HCT116 (cell line): Measurements from ENCODE around the gene GTPBP10. TPM values are rescaled to one million over a fixed set of nuclear protein-coding genes. Genes with fewer than 3 reads are reported as not detected.

Source experiments
- ATAC-seq: fragments of 200-7000 bp; cut with Tn5 transposase; 2 replicates; pipeline ENCODE4 v1.9.1; 2020; ENCODE audit warnings: mild to moderate bottlenecking, moderate library complexity
- BruUV-seq: library from RNA; stranded (reverse); fragments of 400-500 nt; replicated peaks from 2 replicates; lab custom pipeline; 2021; lab: Mats Ljungman, UMichigan
- CTCF ChIA-PET: fragments of 300-600 bp; sonication (Branson Sonifier 250); formaldehyde crosslinking; loops from one replicate; lab custom pipeline; 2021; ENCODE audit warnings: antibody characterized with exemption; lab: Charles Lee
- POLR2A ChIA-PET: fragments of 300-600, 350-600 bp; sonication (Branson Sonifier 250); formaldehyde crosslinking; loops from one replicate; lab custom pipeline; 2021; ENCODE audit warnings: antibody characterized with exemption; lab: Charles Lee
- RAD21 ChIA-PET, 2 experiments: fragments of 300-600 bp; sonication (Branson Sonifier 250); formaldehyde crosslinking; loops; one replicate each; lab custom pipeline; 2023; ENCODE audit warnings: low total read pairs in 2 of 2; ENCODE audit not compliant: uncharacterized antibody in 2 of 2, unreplicated experiment in 2 of 2, low non-redundant PET in 1 of 2; lab: Charles Lee
- DNase-seq: peaks from one replicate; pipeline ENCODE4 v3.0.0-alpha.2; 2010; ENCODE audit warnings: low read depth, low spot score
- H2AFZ ChIP-seq: fragments of 200-600 bp; shearing (Covaris generic), sonication (generic); 2 replicates; pipeline ENCODE4 v1.6.1; 2017; ENCODE audit warnings: low read depth, mixed run types, mixed read lengths, antibody characterized with exemption, low read length; ENCODE audit not compliant: poor library complexity, severe bottlenecking
- H3K27ac ChIP-seq: 2 replicates; pipeline ENCODE4 v1.5.1; 2012; ENCODE audit warnings: low read depth, low read length
- H3K27me3 ChIP-seq: fragments of 200-600 bp; sonication (generic); 2 replicates; pipeline ENCODE4 v1.6.1; 2016; ENCODE audit warnings: mixed run types, low read length, mixed read lengths; ENCODE audit not compliant: insufficient read depth
- H3K36me3 ChIP-seq, 2 experiments: fragments of 200-500 bp in 1 of 2; fragments of 200-600 bp in 1 of 2; sonication (Bioruptor generic) in 1 of 2; sonication (generic) in 1 of 2; 2 replicates each; pipeline versions ENCODE4 v1.5.1 to v1.6.1; 2014 to 2016; ENCODE audit warnings: low read length in 2 of 2, inconsistent platforms in 1 of 2, mixed read lengths in 1 of 2, mixed run types in 1 of 2; ENCODE audit not compliant: insufficient read depth in 2 of 2, control insufficient read depth in 1 of 2
- H3K4me1 ChIP-seq, 2 experiments: fragments of 200-600 bp in 1 of 2; sonication (generic) in 1 of 2; 2 replicates each; pipeline versions ENCODE4 v1.5.1 to v1.6.1; 2012 to 2017; ENCODE audit warnings: low read length in 2 of 2, inconsistent platforms in 1 of 2, mild to moderate bottlenecking in 1 of 2, mixed read lengths in 1 of 2, mixed run types in 1 of 2, moderate library complexity in 1 of 2; ENCODE audit not compliant: insufficient read depth in 2 of 2, control insufficient read depth in 1 of 2
- H3K4me2 ChIP-seq: fragments of 200-600 bp; sonication (generic); 2 replicates; pipeline ENCODE4 v1.6.1; 2017; ENCODE audit warnings: mixed run types, low read length, mixed read lengths
- H3K4me3 ChIP-seq, 2 experiments: fragments of 200-600 bp in 1 of 2; sonication (generic) in 1 of 2; replicated peaks in 1 of 2; 2 replicates each; pipeline ENCODE4 v1.5.1; 2011 to 2016; ENCODE audit warnings: low read length in 2 of 2, control low read depth in 1 of 2, low read depth in 1 of 2, mild to moderate bottlenecking in 1 of 2, mixed read lengths in 1 of 2, mixed run types in 1 of 2
- H3K79me2 ChIP-seq: fragments of 200-600 bp; sonication (generic); 2 replicates; pipeline ENCODE4 v1.6.1; 2017; ENCODE audit warnings: mild to moderate bottlenecking, mixed run types, low read length, moderate library complexity, mixed read lengths; ENCODE audit not compliant: insufficient read depth
- H3K9ac ChIP-seq: fragments of 200-600 bp; sonication (generic); 2 replicates; pipeline ENCODE4 v1.6.1; 2016; ENCODE audit warnings: low read length, mixed read lengths
- H3K9me2 ChIP-seq: fragments of 200-600 bp; sonication (generic), shearing (Covaris generic); 2 replicates; pipeline ENCODE4 v1.6.1; 2017; ENCODE audit warnings: mixed run types, mild to moderate bottlenecking, moderate library complexity; ENCODE audit not compliant: insufficient read depth
- H3K9me3 ChIP-seq, 2 experiments: fragments of 200-500 bp in 1 of 2; fragments of 200-600 bp in 1 of 2; sonication (Bioruptor generic) in 1 of 2; sonication (generic) in 1 of 2; 2 replicates each; pipeline ENCODE4 v1.6.1; 2014 to 2017; ENCODE audit warnings: low read length in 2 of 2, mixed read lengths in 2 of 2, inconsistent platforms in 1 of 2, low read depth in 1 of 2, mild to moderate bottlenecking in 1 of 2, mixed run types in 1 of 2, moderate library complexity in 1 of 2; ENCODE audit not compliant: control insufficient read depth in 1 of 2, insufficient read depth in 1 of 2
- H4K20me1 ChIP-seq: fragments of 200-600 bp; sonication (generic), shearing (Covaris generic); 2 replicates; pipeline ENCODE4 v1.6.1; 2017; ENCODE audit warnings: mixed run types, mild to moderate bottlenecking, moderate library complexity; ENCODE audit not compliant: insufficient read depth
- CBX3 ChIP-seq: IDR thresholded peaks from 2 replicates; pipeline ENCODE4 v1.6.1; 2012; ENCODE audit warnings: low read depth
- CTCF ChIP-seq, 3 experiments: fragments of 200-600 bp in 1 of 3; sonication (generic) in 1 of 3; IDR thresholded peaks in 2 of 3; conservative IDR thresholded peaks in 1 of 3; 2 replicates each; pipeline ENCODE4 v1.5.1; 2012 to 2017; ENCODE audit warnings: low read depth in 2 of 3, low read length in 2 of 3, antibody characterized with exemption in 1 of 3, borderline replicate concordance in 1 of 3, control low read depth in 1 of 3, mild to moderate bottlenecking in 1 of 3, mixed read lengths in 1 of 3, mixed run types in 1 of 3, moderate library complexity in 1 of 3; ENCODE audit not compliant: insufficient read depth in 1 of 3
- EZH2 ChIP-seq: fragments of 200-600 bp; sonication (generic); IDR thresholded peaks from 2 replicates; pipeline ENCODE4 v1.6.1; 2017; ENCODE audit warnings: antibody characterized with exemption, mixed run types
- EZH2phosphoT487 ChIP-seq: fragments of 200-600 bp; IDR thresholded peaks from 2 replicates; pipeline ENCODE4 v1.6.1; 2018; ENCODE audit warnings: antibody characterized with exemption, borderline replicate concordance
- JUND ChIP-seq: IDR thresholded peaks from 2 replicates; pipeline ENCODE4 v1.6.1; 2012
- POLR2A ChIP-seq: IDR thresholded peaks from 2 replicates; pipeline ENCODE4 v1.7.0; 2011; ENCODE audit warnings: borderline replicate concordance; ENCODE audit not compliant: insufficient read depth, insufficient read length; ENCODE audit errors: extremely low read depth
- RAD21 ChIP-seq: IDR thresholded peaks from 2 replicates; pipeline ENCODE4 v1.6.1; 2012; ENCODE audit warnings: low read depth, mild to moderate bottlenecking
- SP1 ChIP-seq: IDR thresholded peaks from 2 replicates; pipeline ENCODE4 v1.6.1; 2012; ENCODE audit warnings: low read depth
- ZBTB33 ChIP-seq: IDR thresholded peaks from 2 replicates; pipeline ENCODE4 v1.6.1; 2011; ENCODE audit warnings: mild to moderate bottlenecking, low read length, moderate library complexity; ENCODE audit not compliant: insufficient replicate concordance; ENCODE audit errors: extremely low read depth
- intact Hi-C: fragments of 100-400 bp; cut with micrococcal nuclease; formaldehyde crosslinking; loops from 2 replicates; pipeline ENCODE4 v1.10.0; 2022
- total RNA-seq: library from RNA; stranded (reverse); gene quantifications from one replicate; pipeline ENCODE4 v1.2.1, GENCODE V29; 2021; ENCODE audit not compliant: unreplicated experiment
- TF ChIP-seq, protein P1 (sequence below): IDR thresholded peaks from 2 replicates; pipeline ENCODE4 v1.6.1; 2012

The GTPBP10 gene
- total RNA-seq, 1 experiment from 2014 or later, result 36.7 TPM

- TF ChIP-seq ZBTB33, result no peak
- no peak for TF ChIP-seq CBX3
- no peak for TF ChIP-seq EZH2
Measured at GRCh38 chr7:90311175-90311574, 35.3 kb upstream of the GTPBP10 start (continued).

- H3K9me3 ChIP-seq, result no peaks in the 10 kb centered on the region
- H2AFZ ChIP-seq, result no peak overlapping the region
- ATAC-seq (peak; percentile 58; the same call in 1 of the 2 replicates), DNase-seq (no peak)
- BruUV-seq, result no TSS peak
- H3K9ac ChIP-seq, result no peak overlapping the region
- CTCF ChIA-PET, result interaction anchor here (0.6 to 2.7 kb wide), 12 partner anchors 9 to 722 kb away, joined by 3 to 20 read pairs (median 4); partner anchors contain the start of genes STEAP1 and STEAP2
- H3K4me3 ChIP-seq, result no peak overlapping the region
- no peaks in the 10 kb centered on the region for H3K9me2 ChIP-seq
- H3K4me1 ChIP-seq, result no peaks in the 10 kb centered on the region
- no peaks in the 10 kb centered on the region for H3K36me3 ChIP-seq
- intact Hi-C loops, result loop anchor here (5.0 kb wide), 1 partner anchor 115 kb away; no protein-coding TSS in a partner anchor
- POLR2A ChIA-PET, result no interaction called here
- no peaks in the 10 kb centered on the region for H3K79me2 ChIP-seq
- no peaks in the 10 kb centered on the region for H4K20me1 ChIP-seq
- H3K27me3 ChIP-seq, result no peaks in the 10 kb centered on the region
- RAD21 ChIA-PET, result interaction anchor here (1.0 kb wide), 2 partner anchors 115 kb away, joined by 3 to 8 read pairs; no protein-coding TSS in a partner anchor
- H3K27ac ChIP-seq, result no peak overlapping the region
- no peak for TF ChIP-seq EZH2phosphoT487
- TF ChIP-seq SP1, result no peak
- TF ChIP-seq JUND, result no peak
- peak; percentile 29; the same call in 1 of the 2 replicates for TF ChIP-seq RAD21
- TF ChIP-seq, protein P1, sequence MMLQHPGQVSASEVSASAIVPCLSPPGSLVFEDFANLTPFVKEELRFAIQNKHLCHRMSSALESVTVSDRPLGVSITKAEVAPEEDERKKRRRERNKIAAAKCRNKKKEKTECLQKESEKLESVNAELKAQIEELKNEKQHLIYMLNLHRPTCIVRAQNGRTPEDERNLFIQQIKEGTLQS, result no peak
- TF ChIP-seq POLR2A, result no peak
- TF ChIP-seq CTCF (IDR thresholded peaks at IDR 0.05 in 2 of 3, conservative IDR thresholded peaks at IDR 0.05 in 1 of 3; ENCODE audit: borderline replicate concordance in 1 of 3, insufficient read depth in 1 of 3, low read depth in 2 of 3, low read length in 2 of 3), result peak; percentile 28 to 42 (median 35); a peak in 3 of 6 replicates
- H3K4me2 ChIP-seq, result no peak overlapping the region
Measured at GRCh38 chr7:90312745-90313144, 33.8 kb upstream of the GTPBP10 start.
